ENCODE results near the gene PRR15L.
"Not testable (repeated sequence)": the region's sequence is repeated elsewhere in the genome, so short reads cannot be mapped to it uniquely, and the experiment has no call there.

The PRR15L gene, protein sequence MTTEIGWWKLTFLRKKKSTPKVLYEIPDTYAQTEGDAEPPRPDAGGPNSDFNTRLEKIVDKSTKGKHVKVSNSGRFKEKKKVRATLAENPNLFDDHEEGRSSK
- total RNA-seq, result 0 to 0.06 (median 0) reads per million in 9 experiments

DNA sequence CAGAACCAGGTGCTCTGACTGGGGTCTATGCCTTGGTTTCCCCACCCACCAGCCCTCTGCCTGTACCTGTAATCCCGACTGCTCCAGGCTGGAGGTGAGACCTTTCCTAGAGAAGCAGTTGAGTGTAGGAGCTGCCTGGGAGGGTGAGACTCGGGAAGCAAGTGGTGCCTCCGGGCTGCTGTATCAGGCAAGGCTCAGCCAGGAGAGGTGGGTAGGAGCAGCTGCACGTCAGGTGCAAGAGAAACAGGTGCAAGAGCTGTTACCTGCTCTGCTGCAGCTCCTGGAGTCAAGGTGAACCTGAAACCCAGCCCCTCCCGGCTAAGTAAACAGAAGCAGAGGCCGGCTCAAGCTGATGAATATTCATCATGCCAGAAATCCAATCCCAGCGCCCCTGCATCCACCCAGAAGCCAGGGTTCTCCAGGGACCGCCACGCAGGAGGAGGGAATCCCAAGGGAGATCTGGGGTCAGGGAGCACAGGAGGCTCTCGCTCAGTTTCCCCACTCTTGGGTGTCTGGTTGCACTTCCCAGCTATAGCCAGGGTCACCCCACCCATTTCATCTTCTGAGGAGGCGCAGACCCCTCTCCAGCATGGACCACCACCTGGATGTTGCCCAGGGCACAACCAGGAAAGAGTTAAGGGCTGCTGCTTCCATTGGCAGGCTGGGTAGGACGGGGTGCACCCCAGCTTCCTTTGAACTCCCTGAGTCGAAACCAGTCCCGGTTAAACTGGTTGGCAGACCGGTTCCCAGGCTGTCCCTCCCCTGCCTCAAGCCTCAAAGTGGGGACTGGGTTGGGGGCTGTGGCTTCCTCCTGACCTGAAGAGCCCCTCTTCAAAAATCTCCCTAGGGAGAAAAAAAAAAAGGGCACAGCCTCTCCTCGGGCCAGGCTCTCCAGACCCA, at the start of gene PRR15L:
Gene PRR15L, minus strand, starts transcription at position 293 of the 900 bp plus-strand sequence. CDS start 4,649 bp downstream, outside the sequence.
- no peaks in the 10 kb centered on the region for H3K27me3 Mint-ChIP-seq
- no peaks in the 10 kb centered on the region for H3K9me3 Mint-ChIP-seq
- DNase-seq (no peak), ATAC-seq (replicated peaks) (no peak)
- H3K27ac Mint-ChIP-seq, result peak within 1 kb of the TSS in 1 of 2 donors; percentile 20
- peaks cover 2% of the 10 kb centered on the region for H3K36me3 Mint-ChIP-seq (ENCODE audit: insufficient read depth)
- H3K4me1 Mint-ChIP-seq (ENCODE audit: low read depth in 2 of 2), result no peaks in the 10 kb centered on the region
- no peak within 1 kb of the TSS for H3K4me3 Mint-ChIP-seq

- H3K4me3 Mint-ChIP-seq, result no peak overlapping the region
- DNase-seq (no peak), ATAC-seq (replicated peaks) (no peak)
- H3K27me3 Mint-ChIP-seq, result peaks cover 82 to 83% of the 10 kb centered on the region in 2 donors
- no peaks in the 10 kb centered on the region for H3K9me3 Mint-ChIP-seq
- H3K36me3 Mint-ChIP-seq (ENCODE audit: insufficient read depth), result peaks cover 3% of the 10 kb centered on the region
- peaks cover 7 to 10% of the 10 kb centered on the region in 2 donors for H3K4me1 Mint-ChIP-seq (ENCODE audit: low read depth in 2 of 2)
- H3K27ac Mint-ChIP-seq, result no peak overlapping the region
Observed at GRCh38 chr17:48006936-48007709, 49.4 kb upstream of the PRR15L start.

DNA sequence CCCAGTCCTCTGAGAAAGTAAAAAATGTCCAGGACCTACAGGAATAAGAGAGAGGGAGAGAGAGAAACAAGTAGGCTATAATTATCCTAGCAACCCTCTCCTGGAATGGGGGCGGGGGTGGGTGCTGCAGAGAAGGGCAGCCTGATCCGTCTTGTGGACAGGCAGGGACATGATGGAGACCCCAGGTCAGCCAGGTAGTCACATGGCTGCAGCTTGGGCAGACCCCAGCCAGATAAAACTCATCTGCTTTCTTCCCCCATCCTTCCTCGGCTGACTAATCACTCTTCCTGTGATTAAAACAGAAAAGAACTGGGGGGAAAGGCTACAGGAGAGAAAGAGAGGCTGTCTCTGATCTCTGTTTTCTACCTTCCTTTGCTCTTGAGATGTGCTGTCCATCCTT, 47.3 kb upstream of the PRR15L start:
- ATAC-seq (replicated peaks), result no peak
- H3K9me3 Mint-ChIP-seq, result no peaks in the 10 kb centered on the region
- no peak for DNase-seq
- H3K27me3 Mint-ChIP-seq, result peaks cover 61 to 66% of the 10 kb centered on the region in 2 donors
- no peak overlapping the region for H3K4me3 Mint-ChIP-seq
- no peak overlapping the region for H3K27ac Mint-ChIP-seq
- no peaks in the 10 kb centered on the region for H3K4me1 Mint-ChIP-seq (ENCODE audit: low read depth in 2 of 2)
- peaks cover 3% of the 10 kb centered on the region for H3K36me3 Mint-ChIP-seq (ENCODE audit: insufficient read depth)

- ATAC-seq (replicated peaks) (no peak), DNase-seq (no peak)
- Mint-ChIP-seq H3K4me1 (ENCODE audit: low read depth in 2 of 2) (no peaks in the 10 kb centered on the region), H3K27me3 (peaks cover 52 to 59% of the 10 kb centered on the region in 2 donors), H3K27ac (no peak overlapping the region), H3K4me3 (no peak overlapping the region), H3K36me3 (ENCODE audit: insufficient read depth) (peaks cover 3% of the 10 kb centered on the region), H3K9me3 (no peaks in the 10 kb centered on the region)
Observed at GRCh38 chr17:48003417-48004151, 45.9 kb upstream of the PRR15L start.

- ATAC-seq (replicated peaks), result no peak
- Mint-ChIP-seq H3K27me3 (peaks cover 46 to 54% of the 10 kb centered on the region in 2 donors), H3K36me3 (ENCODE audit: insufficient read depth) (peaks cover 3% of the 10 kb centered on the region), H3K9me3 (no peaks in the 10 kb centered on the region), H3K4me1 (ENCODE audit: low read depth in 2 of 2) (no peaks in the 10 kb centered on the region), H3K4me3 (no peak overlapping the region), H3K27ac (no peak overlapping the region)
- no peak for DNase-seq
Observed at GRCh38 chr17:48002916-48003416, 45.3 kb upstream of the PRR15L start.

GRCh38 chr17:48002266-48002915, 44.7 kb upstream of the PRR15L start:
- no peak overlapping the region for H3K27ac Mint-ChIP-seq
- no peak for DNase-seq

DNA sequence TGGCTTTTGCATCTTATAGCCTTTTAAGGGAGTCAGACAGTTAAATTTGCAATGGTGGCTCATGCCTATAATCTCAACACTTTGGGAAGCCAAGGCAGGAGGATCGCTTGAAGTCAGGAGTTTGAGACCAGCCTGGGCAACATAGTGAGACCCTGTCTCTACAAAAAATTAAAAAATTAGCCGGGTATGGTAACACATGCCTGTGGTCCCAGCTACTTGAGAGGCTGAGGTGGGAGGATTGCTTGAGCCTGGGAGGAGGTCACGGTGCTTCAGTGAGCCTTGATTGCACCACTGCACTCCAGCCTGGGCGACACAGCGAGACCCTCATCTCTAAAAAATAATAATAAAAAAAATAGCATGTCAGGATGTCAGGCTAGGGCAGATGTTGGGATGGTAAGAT, 44.0 kb upstream of the PRR15L start:
- H3K4me3 Mint-ChIP-seq, result not testable (repeated sequence)

More at GRCh38 chr17:48002266-48002915, 44.7 kb upstream of the PRR15L start:
- H3K27me3 Mint-ChIP-seq, result peaks cover 40 to 51% of the 10 kb centered on the region in 2 donors
- H3K4me3 Mint-ChIP-seq, result no peak overlapping the region
- no peak for ATAC-seq (replicated peaks)
- peaks cover 3% of the 10 kb centered on the region for H3K36me3 Mint-ChIP-seq (ENCODE audit: insufficient read depth)
- no peaks in the 10 kb centered on the region for H3K9me3 Mint-ChIP-seq
- H3K4me1 Mint-ChIP-seq (ENCODE audit: low read depth in 2 of 2), result no peaks in the 10 kb centered on the region

DNA sequence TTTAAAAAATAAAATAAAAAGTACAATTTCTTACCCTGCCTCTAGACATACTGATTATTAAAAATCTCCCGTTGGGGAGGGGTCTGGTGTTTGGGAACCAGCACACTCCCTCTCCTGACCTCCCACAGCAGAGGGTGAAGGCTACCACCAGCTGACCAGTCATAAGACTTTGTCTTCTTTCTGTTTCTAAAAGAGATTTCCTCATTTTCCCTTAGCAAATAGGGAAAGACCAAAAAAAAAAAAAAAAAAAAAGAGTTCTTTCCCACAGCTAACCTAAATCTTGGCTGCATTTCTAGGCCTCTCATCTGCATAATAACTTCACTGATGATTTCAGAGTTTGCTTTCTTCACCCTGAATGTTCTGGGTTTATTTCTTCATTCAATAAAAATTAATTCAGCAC, 43.5 kb upstream of the PRR15L start:
- H3K27me3 Mint-ChIP-seq, result peaks cover 37 to 48% of the 10 kb centered on the region in 2 donors
- DNase-seq (no peak), ATAC-seq (replicated peaks) (no peak)
- no peak overlapping the region for H3K4me3 Mint-ChIP-seq
- H3K27ac Mint-ChIP-seq, result no peak overlapping the region
- H3K4me1 Mint-ChIP-seq (ENCODE audit: low read depth in 2 of 2), result no peaks in the 10 kb centered on the region
- peaks cover 3% of the 10 kb centered on the region for H3K36me3 Mint-ChIP-seq (ENCODE audit: insufficient read depth)
- no peaks in the 10 kb centered on the region for H3K9me3 Mint-ChIP-seq

More for the DNA sequence above, 44.0 kb upstream of the PRR15L start:
- not testable (repeated sequence) for H3K9me3 Mint-ChIP-seq; DNase-seq; H3K36me3 Mint-ChIP-seq (ENCODE audit: insufficient read depth); H3K27ac Mint-ChIP-seq; H3K4me1 Mint-ChIP-seq (ENCODE audit: low read depth in 2 of 2); ATAC-seq (replicated peaks)
- H3K27me3 Mint-ChIP-seq, result peaks cover 34 to 45% of the 10 kb centered on the region in 2 donors

- no peaks in the 10 kb centered on the region for H3K9me3 Mint-ChIP-seq
- H3K4me3 Mint-ChIP-seq, result no peak overlapping the region
- peaks cover 3% of the 10 kb centered on the region for H3K36me3 Mint-ChIP-seq (ENCODE audit: insufficient read depth)
- DNase-seq (no peak), ATAC-seq (replicated peaks) (no peak)
- no peak overlapping the region for H3K27ac Mint-ChIP-seq
- H3K4me1 Mint-ChIP-seq (ENCODE audit: low read depth in 2 of 2), result no peaks in the 10 kb centered on the region
- peaks cover 23 to 55% of the 10 kb centered on the region in 2 donors for H3K27me3 Mint-ChIP-seq
Observed at GRCh38 chr17:47999582-47999981, 41.9 kb upstream of the PRR15L start.

GRCh38 chr17:47998044-47998443, 40.4 kb upstream of the PRR15L start:
- DNase-seq, result no peak
- H3K27ac Mint-ChIP-seq, result no peak overlapping the region

DNA sequence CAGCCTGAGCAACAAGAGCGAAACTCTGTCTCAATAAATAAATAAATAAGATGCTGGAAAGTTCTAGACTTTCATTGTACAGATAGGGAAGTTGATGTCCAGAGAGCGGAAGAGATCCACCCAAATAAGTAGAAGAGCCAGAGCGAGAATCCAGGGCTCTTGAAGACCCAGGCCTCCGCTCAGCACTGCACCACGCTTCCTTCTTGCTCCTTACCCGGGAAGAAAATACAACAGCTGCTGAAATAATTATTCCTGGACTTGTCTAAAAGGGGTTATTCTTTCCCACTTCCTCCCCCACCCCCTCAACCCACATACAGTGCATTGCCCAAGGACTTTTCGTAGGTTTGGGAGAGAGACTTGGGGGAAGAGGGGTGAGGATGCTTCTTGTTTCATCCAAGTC, 39.9 kb upstream of the PRR15L start:
- no peaks in the 10 kb centered on the region for H3K36me3 Mint-ChIP-seq (ENCODE audit: insufficient read depth)
- DNase-seq, result no peak
- H3K27ac Mint-ChIP-seq, result no peak overlapping the region
- no peaks in the 10 kb centered on the region for H3K4me1 Mint-ChIP-seq (ENCODE audit: low read depth in 2 of 2)
- H3K27me3 Mint-ChIP-seq, result peaks cover 14 to 54% of the 10 kb centered on the region in 2 donors
- no peak overlapping the region for H3K4me3 Mint-ChIP-seq
- no peak for ATAC-seq (replicated peaks)
- no peaks in the 10 kb centered on the region for H3K9me3 Mint-ChIP-seq

More at GRCh38 chr17:47998044-47998443, 40.4 kb upstream of the PRR15L start:
- Mint-ChIP-seq H3K4me1 (ENCODE audit: low read depth in 2 of 2) (no peaks in the 10 kb centered on the region), H3K27me3 (peaks cover 19 to 55% of the 10 kb centered on the region in 2 donors), H3K9me3 (no peaks in the 10 kb centered on the region), H3K4me3 (no peak overlapping the region), H3K36me3 (ENCODE audit: insufficient read depth) (no peaks in the 10 kb centered on the region)
- no peak for ATAC-seq (replicated peaks)

DNA sequence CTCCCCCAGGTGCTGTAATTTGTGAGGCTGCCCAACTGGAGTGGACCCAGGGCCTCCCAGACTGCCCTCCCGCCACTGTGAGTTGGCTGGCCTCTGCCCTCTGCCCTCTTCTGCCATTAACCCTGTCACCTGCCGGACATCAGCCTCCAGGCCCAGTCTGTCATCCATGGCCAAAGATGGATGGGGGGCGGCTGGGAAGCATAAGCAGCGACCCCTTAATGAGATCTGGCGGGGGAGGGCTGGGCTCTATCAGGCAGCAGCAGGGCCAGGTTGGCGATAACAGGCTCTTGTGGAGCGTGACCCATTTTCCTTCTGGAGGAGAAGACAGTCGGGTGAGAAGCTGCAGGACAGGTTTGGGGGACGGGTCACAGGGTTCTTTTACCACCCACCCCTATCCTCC, 38.5 kb upstream of the PRR15L start:
- Mint-ChIP-seq H3K9me3 (no peaks in the 10 kb centered on the region), H3K4me3 (no peak overlapping the region), H3K4me1 (ENCODE audit: low read depth in 2 of 2) (no peaks in the 10 kb centered on the region), H3K27ac (no peak overlapping the region), H3K36me3 (ENCODE audit: insufficient read depth) (no peaks in the 10 kb centered on the region), H3K27me3 (peaks cover 13 to 48% of the 10 kb centered on the region in 2 donors)
- ATAC-seq (replicated peaks) (no peak), DNase-seq (no peak)
